Caco-2 (cell line): ENCODE measurements around the gene NUP54. TPM values are rescaled to one million over a fixed set of nuclear protein-coding genes. Genes with fewer than 3 reads are reported as not detected.

ENCODE experiments used
- BruUV-seq: library from RNA; stranded (reverse); fragments of 400-500 nt; replicated peaks from 2 replicates; lab custom pipeline; 2021; lab: Mats Ljungman, UMichigan
- CTCF ChIA-PET: fragments of 300-600 bp; sonication (Branson Sonifier 250); formaldehyde crosslinking; loops from one replicate; lab custom pipeline; 2022; ENCODE audit warnings: antibody characterized with exemption; lab: Charles Lee
- POLR2A ChIA-PET: fragments of 300-600 bp; sonication (Branson Sonifier 250); formaldehyde crosslinking; loops from one replicate; lab custom pipeline; 2022; ENCODE audit warnings: antibody characterized with exemption; lab: Charles Lee
- DNase-seq, 2 experiments: peaks; one replicate each; pipeline versions ENCODE4 v3.0.0 to v3.0.0-alpha.2; 2020 to 2022
- H3K27me3 ChIP-seq: replicated peaks from 2 replicates; pipeline ENCODE4 v1.6.0; 2011; ENCODE audit warnings: low read length; ENCODE audit not compliant: control insufficient read depth, insufficient read depth
- H3K36me3 ChIP-seq: 2 replicates; pipeline ENCODE4 v1.5.1; 2011; ENCODE audit warnings: low read length; ENCODE audit not compliant: control insufficient read depth, insufficient read depth
- H3K4me1 ChIP-seq: fragments of 250-450 bp; sonication (Bioruptor Pico); 2 replicates; pipeline ENCODE4 v1.5.1; 2020; ENCODE audit warnings: mild to moderate bottlenecking
- H3K4me3 ChIP-seq: 2 replicates; pipeline ENCODE4 v1.5.1; 2011; ENCODE audit warnings: low read depth, mild to moderate bottlenecking, control low read depth, low read length
- H3K9me3 ChIP-seq: fragments of 250-450 bp; sonication (Bioruptor Pico); 2 replicates; pipeline ENCODE4 v1.5.1; 2020; ENCODE audit warnings: mild to moderate bottlenecking, moderate library complexity
- H3K27ac Mint-ChIP-seq: one replicate; pipeline ENCODE4 v1.8.0; 2022; ENCODE audit warnings: mixed read lengths; ENCODE audit not compliant: unreplicated experiment
- H3K27me3 Mint-ChIP-seq: one replicate; pipeline ENCODE4 v1.8.0; 2022; ENCODE audit warnings: mixed read lengths; ENCODE audit not compliant: insufficient read depth, unreplicated experiment
- H3K36me3 Mint-ChIP-seq: one replicate; pipeline ENCODE4 v1.8.0; 2022; ENCODE audit warnings: mild to moderate bottlenecking, mixed read lengths; ENCODE audit not compliant: insufficient read depth, unreplicated experiment
- H3K4me1 Mint-ChIP-seq: one replicate; pipeline ENCODE4 v1.8.0; 2022; ENCODE audit warnings: low read depth, mixed read lengths; ENCODE audit not compliant: unreplicated experiment
- H3K4me3 Mint-ChIP-seq: one replicate; pipeline ENCODE4 v1.8.0; 2022; ENCODE audit warnings: mild to moderate bottlenecking, moderate library complexity, mixed read lengths; ENCODE audit not compliant: unreplicated experiment
- H3K9me3 Mint-ChIP-seq: one replicate; pipeline ENCODE4 v1.8.0; 2022; ENCODE audit warnings: mixed read lengths; ENCODE audit not compliant: unreplicated experiment
- CTCF ChIP-seq, 2 experiments: fragments of 200-600 bp in 1 of 2; IDR thresholded peaks; 1 replicate in 1 of 2; 2 replicates in 1 of 2; pipeline versions ENCODE4 v1.5.1 to v1.8.0; 2011 to 2022; ENCODE audit warnings: antibody characterized with exemption in 1 of 2, control low read depth in 1 of 2, inconsistent platforms in 1 of 2, low read depth in 1 of 2, low read length in 1 of 2, mild to moderate bottlenecking in 1 of 2, moderate library complexity in 1 of 2; ENCODE audit not compliant: insufficient read depth in 1 of 2, severe bottlenecking in 1 of 2, unreplicated experiment in 1 of 2
- intact Hi-C: fragments of 100-400 bp; cut with micrococcal nuclease; formaldehyde crosslinking; loops from one replicate; pipeline ENCODE4 v1.10.0; 2022; ENCODE audit not compliant: unreplicated experiment
- total RNA-seq: library from RNA; stranded (reverse); gene quantifications from 2 replicates; pipeline ENCODE4 v1.2.3, GENCODE V29; 2022

The NUP54 gene
- total RNA-seq, 1 experiment from 2014 or later: 68.8 TPM

- TF ChIP-seq CTCF (IDR thresholded peaks at IDR 0.05; ENCODE audit: insufficient read depth in 1 of 2, low read depth in 1 of 2, low read length in 1 of 2, severe bottlenecking in 1 of 2, unreplicated experiment in 1 of 2): no peak
- H3K36me3 Mint-ChIP-seq: peaks cover 38% of the 10 kb centered on the region
- ChIA-PET POLR2A (no interaction called here), CTCF (no interaction called here)
- no peaks in the 10 kb centered on the region for H3K4me1 Mint-ChIP-seq
- H3K27me3 ChIP-seq: no peaks in the 10 kb centered on the region
- H3K27me3 Mint-ChIP-seq: no peaks in the 10 kb centered on the region
- H3K4me3 Mint-ChIP-seq: no peak overlapping the region
- no peak overlapping the region for H3K4me3 ChIP-seq
- H3K9me3 ChIP-seq: no peaks in the 10 kb centered on the region
- peaks cover 14% of the 10 kb centered on the region for H3K9me3 Mint-ChIP-seq
- H3K4me1 ChIP-seq: no peaks in the 10 kb centered on the region
- H3K36me3 ChIP-seq: no peaks in the 10 kb centered on the region
- H3K27ac Mint-ChIP-seq: no peak overlapping the region
- intact Hi-C loops: no loop called here
- BruUV-seq: no TSS peak
- no peak for DNase-seq
Measured at GRCh38 chr4:76156635-76157034, 8.4 kb upstream of the NUP54 start.

GRCh38 chr4:76155979-76156378 is 7.8 kb upstream of the NUP54 start:
- H3K36me3 ChIP-seq: no peaks in the 10 kb centered on the region
- intact Hi-C loops: no loop called here
- no peak for TF ChIP-seq CTCF (IDR thresholded peaks at IDR 0.05; ENCODE audit: insufficient read depth in 1 of 2, low read depth in 1 of 2, low read length in 1 of 2, severe bottlenecking in 1 of 2, unreplicated experiment in 1 of 2)
- peaks cover 32% of the 10 kb centered on the region for H3K36me3 Mint-ChIP-seq
- POLR2A ChIA-PET: no interaction called here
- H3K4me3 ChIP-seq: no peak overlapping the region
- H3K27me3 Mint-ChIP-seq: no peaks in the 10 kb centered on the region
- CTCF ChIA-PET: no interaction called here
- no peaks in the 10 kb centered on the region for H3K27me3 ChIP-seq
- H3K4me1 ChIP-seq: no peaks in the 10 kb centered on the region
- H3K9me3 ChIP-seq: no peaks in the 10 kb centered on the region
- H3K4me3 Mint-ChIP-seq: no peak overlapping the region
- DNase-seq: no peak
- no peak overlapping the region for H3K27ac Mint-ChIP-seq
- no peaks in the 10 kb centered on the region for H3K4me1 Mint-ChIP-seq
- BruUV-seq: no TSS peak
- H3K9me3 Mint-ChIP-seq: peaks cover 14% of the 10 kb centered on the region

- 0 out of 2 replicates have a peak, but pooled peaks cover 6% of the 10 kb centered on the region for H3K4me1 ChIP-seq
- no peak overlapping the region for H3K4me3 Mint-ChIP-seq
- peaks cover 14% of the 10 kb centered on the region for H3K9me3 Mint-ChIP-seq
- H3K36me3 Mint-ChIP-seq: peaks cover 16% of the 10 kb centered on the region
- DNase-seq: no peak
- H3K27ac Mint-ChIP-seq: no peak overlapping the region
- no TSS peak for BruUV-seq
- H3K36me3 ChIP-seq: no peaks in the 10 kb centered on the region
- CTCF ChIA-PET: interaction anchor here (0.6 kb wide), 1 partner anchor 20 kb away, joined by 3 read pairs; no protein-coding TSS in a partner anchor
- H3K27me3 Mint-ChIP-seq: no peaks in the 10 kb centered on the region
- H3K27me3 ChIP-seq: no peaks in the 10 kb centered on the region
- POLR2A ChIA-PET: no interaction called here
- H3K4me1 Mint-ChIP-seq: peaks cover 6% of the 10 kb centered on the region
- intact Hi-C loops: no loop called here
- TF ChIP-seq CTCF (IDR thresholded peaks at IDR 0.05; ENCODE audit: insufficient read depth in 1 of 2, low read depth in 1 of 2, low read length in 1 of 2, severe bottlenecking in 1 of 2, unreplicated experiment in 1 of 2): no peak
- H3K4me3 ChIP-seq: no peak overlapping the region
- no peaks in the 10 kb centered on the region for H3K9me3 ChIP-seq
Measured at GRCh38 chr4:76153356-76153755, 5.2 kb upstream of the NUP54 start.
